HG02642 (cell line): ENCODE results near the gene TRAF3.
A peak's percentile ranks its signal among the peaks of the same experiment; 100 is the strongest.
"Not testable (repeated sequence)": the region's sequence is repeated elsewhere in the genome, so short reads cannot be mapped to it uniquely, and the experiment has no call there.

Experiments used
- ATAC-seq: cut with Tn5 transposase; IDR thresholded peaks from one replicate; pipeline ENCODE4 v1.9.1; 2021; ENCODE audit warnings: mild to moderate bottlenecking; ENCODE audit not compliant: unreplicated experiment, poor library complexity

Gene TRAF3

DNA sequence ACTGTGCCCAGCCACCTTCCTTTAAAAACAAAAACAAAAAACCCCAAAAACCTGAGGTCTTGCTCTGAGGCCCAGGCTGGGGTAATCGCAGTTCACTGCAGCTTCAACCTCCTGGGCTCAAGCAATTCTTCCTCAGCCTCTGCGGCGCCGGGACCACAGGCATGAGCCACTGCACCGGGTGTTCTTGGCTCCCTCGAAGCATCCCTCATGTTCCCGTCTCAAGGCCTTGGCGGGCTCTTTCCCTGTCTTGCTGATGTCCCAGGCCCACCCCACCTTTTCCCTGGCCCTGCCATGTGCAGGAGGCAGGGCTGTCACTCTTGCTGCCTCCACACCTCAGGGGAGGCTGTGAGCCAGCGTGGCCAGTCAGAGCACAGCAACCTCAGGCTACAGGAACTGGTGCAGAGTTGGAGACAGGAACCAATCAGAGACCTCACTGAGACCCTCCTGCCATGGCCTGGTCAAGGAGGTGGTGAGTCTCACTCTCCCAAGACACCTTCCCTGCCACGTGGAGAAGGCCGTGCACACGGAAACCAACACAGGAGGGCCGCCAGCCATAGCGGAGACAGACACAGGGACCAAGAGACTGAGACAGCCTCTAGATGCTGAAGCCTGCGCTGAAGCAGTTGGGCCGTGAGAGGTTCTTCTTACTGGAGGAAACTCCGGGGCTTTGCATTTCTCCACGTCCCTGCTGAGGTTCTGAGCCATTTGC is 139.3 kb downstream of the TRAF3 start:
- no peak for ATAC-seq

DNA sequence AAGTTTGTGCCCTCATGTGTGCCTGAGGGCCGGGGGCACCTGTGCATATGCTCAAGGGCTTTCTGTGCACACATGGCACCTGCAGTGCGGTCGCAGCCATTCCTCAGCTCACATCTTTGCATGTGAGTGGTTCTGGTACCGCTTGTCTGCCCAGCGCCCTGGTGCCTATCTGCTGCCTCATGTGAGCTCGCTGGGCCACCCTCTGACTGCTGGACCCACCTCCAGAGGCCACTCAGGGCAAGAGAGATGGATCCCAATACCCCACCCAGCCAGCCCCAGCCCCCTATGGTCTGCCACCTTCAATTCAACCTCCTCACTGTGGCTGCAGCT is 139.8 kb downstream of the TRAF3 start:
- no peak for ATAC-seq

DNA sequence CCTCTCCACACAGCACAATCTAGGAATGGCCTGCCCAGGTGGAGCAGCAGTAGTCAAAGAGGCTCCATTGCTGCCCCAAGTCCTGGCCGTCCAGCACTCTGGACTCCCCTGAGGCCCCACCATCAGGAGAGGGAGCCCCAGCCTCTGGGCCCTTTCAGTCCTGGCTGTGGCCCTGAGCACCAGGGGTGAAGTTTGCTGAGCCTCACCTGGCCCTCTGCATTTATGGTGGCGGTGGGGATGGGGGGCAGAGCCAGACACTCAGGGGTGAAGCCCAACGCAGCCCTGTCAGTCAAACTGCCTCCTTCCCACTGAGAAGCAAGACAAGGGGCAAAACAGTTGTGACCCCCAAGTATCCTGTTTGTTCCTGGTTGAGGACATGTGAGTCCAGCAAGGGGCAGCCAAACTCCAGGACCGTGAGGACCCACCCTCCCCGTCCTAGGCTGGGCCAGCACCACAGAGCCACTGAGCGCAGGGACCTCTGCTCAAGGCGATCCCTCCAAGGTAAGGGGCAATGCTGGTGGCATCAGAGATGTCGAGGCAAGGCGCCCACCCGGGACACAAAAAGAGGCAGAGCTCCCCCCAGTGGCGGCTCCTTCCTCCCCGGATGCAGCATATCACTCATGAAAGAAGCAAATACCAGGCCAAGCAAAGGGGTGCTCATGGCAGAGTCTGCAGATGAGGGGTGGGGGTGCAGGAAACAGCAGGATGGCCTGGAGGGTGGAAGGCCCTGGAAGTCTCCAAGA is 140.4 kb downstream of the TRAF3 start:
- ATAC-seq, result no peak

DNA sequence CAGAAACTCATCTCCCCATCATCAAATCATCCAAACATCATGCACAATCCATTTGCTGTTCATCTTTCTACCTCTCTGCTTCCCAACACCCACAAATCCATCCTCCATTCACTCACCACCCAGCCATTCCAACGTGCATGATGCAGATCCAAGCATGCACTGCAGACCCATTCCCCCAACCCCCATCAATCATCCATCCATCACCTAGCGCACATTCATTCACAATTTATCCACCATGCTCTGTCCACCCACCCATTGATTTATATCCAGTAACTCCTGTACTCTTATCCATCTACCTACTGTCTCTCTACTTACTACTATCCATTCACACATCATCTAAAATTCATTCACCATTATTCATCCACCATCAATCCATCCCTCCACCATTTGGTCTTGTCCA is 141.2 kb downstream of the TRAF3 start:
- no peak for ATAC-seq

DNA sequence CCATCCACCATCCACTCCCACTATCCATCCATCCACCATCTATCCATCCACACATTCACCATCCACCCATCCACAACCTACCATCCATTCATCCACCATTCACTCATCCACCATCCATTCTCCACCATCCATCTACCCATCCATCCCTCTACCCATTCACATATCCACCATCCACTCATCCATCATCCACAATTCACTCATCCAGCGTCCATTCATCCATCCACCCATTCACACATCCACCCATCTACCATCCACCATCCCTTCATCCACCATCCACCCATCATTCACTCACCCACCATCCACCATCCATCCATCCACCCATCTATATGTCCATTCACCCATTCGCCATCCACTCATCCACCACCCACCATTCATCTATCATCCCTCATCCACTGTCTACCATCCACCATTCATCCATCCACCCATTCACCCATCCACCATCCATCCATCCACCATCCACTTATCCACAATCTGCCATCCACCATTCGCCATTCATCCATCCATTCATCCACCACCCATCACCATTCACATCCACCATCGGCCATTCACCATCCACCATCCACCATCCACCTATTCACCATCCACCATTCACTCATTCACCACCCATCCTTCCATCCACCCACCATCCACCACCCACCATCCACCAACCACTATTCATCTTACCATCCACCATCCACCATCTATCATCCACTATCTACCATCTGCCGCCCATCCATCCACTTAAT is 143.2 kb downstream of the TRAF3 start:
- no peak for ATAC-seq

DNA sequence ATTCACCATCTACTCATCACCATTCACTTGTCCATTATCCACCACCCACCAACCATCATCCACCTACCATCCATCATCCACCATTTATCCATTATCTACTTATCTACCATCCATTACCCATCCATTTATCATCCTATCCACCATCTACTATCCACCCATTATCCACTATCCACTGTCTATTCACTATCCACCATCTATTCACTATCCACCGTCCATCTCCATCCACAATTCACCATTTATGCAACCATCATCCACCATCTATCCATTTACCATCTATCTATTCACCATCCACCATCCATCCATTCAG is 143.7 kb downstream of the TRAF3 start:
- no peak for ATAC-seq

DNA sequence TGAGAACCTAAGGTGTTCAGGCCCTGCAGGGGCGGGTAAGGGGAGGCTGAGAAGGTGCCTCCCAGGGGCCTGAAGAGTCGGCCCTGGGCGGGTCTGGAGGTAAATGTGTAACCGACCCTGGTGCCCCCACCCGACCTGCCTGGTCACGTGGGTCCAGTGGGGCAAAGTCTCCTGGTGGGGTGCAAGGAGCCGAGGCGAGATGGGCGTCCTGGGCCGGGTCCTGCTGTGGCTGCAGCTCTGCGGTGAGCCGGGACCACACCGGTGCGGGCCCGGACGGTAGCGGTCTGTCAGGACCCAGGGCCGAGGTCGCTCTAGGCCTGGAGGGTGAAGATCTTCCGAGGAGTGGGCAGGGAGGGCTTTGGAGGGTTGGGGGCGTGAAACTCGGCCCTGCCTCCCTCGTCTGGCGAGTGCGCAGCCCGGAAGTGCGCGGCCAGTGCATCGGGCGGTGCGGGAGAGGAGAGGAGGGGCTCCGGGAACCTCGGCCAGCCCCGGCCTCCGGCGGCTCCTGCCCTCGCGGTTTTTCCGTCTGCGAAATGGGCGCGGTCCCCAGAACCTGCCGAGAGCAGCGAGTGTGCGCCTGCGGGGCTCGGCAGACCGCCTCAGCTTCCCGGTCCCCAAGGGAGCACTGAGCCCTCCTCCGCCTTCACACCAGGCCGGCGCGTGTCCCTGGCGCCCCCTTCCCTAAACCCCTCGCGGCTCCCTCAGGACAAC is 145.4 kb downstream of the TRAF3 start, which contains the start of gene AMN:
Gene AMN (plus strand): TSS at position 174 of the 711 bp plus-strand sequence. CDS start 26 bp downstream, at position 200.
- no peak for ATAC-seq

DNA sequence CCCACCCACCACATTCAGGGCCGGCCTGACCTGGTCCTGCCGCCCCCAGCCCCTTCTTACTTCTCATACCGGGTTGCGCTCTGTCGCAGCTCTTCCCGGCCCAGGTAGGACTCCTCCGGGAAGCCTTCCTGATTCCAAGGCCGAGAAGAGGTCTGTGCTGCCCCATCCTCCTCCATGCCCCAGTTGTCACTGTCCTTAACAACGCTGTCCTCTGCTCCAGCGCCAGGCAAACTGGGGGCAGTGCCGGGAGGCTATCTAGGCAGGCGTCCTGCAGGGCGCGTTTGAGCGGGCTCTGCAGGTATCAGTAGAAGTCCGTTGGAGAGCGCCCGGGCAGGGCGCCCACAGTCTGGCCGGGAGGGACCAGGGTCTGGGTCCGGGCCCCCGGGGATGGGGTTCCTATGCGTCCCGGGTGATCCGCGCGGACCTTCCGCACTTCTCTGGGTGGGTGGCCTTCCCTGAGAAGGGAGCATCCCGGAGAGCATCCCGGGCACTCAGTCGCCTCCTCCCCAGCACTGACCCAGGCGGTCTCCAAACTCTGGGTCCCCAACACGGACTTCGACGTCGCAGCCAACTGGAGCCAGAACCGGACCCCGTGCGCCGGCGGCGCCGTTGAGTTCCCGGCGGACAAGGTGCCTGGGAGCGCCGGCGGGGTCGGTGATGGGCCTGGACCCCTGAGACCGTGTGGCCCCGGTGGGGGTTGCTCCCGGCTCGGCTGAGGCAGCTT is 146.1 kb downstream of the TRAF3 start:
- ATAC-seq, result no peak

DNA sequence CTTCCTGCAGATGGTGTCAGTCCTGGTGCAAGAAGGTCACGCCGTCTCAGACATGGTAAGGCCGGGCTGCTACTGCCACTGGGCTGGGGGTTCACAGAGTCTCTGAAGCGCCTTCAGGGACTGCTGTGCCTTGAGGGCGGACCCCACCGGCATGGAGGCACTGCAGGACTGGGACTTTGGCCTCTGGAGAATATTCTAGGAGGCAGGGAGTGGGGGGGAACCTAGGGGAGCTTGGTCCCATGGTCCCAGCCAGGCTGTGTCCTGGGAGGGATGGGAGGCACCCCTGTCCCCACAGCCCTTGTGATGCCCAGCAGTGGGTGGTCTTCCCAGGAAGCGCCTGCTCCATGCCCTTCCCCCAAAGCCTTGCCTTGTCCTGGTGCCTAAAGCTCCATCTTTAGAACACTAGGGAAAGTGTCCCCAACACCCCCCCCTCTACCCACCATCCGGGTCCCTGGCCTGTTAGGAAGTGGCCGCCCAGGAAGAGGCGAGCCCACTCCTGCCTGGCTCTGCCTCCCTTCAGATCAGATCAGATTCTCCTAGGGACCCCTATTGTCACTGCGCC is 146.8 kb downstream of the TRAF3 start:
- ATAC-seq, result no peak

DNA sequence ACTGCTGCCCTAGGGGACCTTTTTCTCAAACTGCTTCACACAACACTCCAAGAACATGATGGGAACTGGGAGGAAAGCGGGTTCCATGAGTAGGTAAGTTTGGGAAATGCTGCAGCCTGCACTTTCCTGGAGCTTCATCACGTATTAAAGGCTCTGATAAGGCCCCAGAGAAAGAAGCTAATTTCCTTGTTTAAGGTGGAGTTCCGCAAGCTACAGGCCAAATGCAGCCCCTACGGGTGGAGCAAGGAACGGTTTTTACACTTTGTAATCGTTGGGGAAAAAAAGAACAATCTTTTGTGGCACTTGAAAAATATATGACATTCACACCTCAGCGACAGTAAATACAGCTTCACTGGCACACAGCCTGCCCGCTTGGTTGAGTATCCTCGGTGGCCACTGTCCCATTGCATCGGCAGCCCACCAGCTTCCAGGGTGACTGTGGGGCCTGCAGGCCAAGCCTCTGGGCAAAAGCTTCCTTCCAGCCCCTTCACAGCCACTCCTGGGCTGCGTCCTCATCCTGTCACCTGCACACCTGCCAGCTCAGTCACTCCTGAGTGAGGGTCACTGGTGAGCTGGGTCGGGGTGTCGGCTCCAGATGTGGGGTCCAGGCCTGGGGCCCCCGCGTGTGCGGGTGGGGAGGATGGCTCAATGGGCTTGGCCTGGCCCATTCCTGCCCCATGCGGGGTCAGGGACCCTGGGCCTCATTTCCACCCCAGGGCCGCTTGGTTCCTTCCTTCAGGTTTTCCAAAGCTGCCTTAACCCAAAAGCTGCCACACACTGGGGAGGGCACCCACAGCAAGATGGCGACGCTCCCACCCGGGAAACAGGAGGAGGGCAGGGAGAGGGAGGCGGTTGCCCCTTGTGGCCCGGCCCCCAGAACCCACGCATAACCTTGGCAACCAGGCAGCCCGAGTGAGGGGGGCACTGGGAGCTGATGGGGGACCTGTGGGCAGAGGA is 147.7 kb downstream of the TRAF3 start:
- ATAC-seq, result no peak

DNA sequence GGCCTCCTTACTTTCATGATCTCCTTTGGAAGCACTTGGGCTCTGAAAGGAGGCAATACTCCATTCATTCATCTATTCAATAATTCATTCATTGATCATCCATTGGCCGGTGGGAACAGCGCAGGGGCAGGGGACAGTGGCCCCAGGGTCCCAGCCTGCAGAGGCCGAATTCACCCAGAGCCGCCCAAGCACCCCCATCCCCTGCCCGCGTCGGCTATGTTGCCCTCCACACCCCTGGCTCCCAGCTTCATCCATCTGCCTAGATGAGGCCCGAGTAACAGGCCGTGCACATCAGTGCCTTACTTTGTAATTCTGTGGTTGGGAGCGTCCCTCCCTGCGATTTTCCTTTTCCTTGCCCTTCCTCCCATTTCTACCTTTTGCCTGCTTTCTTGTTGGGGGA is 148.4 kb downstream of the TRAF3 start:
- no peak for ATAC-seq

DNA sequence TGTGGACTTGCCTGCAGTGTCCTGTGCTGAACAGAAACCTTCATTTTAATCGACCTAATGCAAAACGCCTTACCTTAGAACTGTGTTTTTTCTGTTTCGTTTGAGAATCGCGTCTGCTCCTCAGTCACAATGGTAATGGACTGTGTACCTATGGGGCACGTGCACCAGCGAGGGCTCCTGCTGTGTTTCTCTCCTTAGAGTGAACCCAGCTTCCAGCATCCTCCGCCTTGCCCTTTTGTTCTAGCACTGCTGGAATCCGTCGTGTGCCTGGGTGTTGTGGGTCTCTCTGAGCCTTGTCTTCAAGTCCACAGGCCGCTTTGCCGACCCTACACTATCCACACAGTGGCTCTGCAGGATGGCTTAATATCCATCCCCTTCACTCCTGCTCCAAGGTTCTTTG is 148.9 kb downstream of the TRAF3 start:
- ATAC-seq, result no peak

DNA sequence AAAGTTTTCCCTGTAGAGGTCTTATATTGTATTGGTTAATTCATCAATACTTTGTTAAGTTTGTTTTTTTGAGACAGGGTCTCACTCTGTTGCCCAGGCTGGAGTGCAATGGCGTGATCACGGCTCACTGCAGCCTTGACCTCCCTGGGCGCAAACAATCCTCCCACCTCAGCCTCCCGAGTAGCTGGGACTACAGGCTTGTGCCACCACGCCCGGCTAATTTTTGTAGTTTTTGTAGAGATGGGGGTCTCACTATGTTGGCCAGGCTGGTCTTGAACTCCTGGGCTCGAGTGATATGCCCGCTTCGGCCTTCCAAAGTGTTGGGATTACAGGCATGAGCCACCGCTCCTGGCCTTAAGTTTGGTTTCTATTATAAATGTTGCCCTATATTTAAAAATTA is 149.6 kb downstream of the TRAF3 start:
- ATAC-seq, result not testable (repeated sequence)

DNA sequence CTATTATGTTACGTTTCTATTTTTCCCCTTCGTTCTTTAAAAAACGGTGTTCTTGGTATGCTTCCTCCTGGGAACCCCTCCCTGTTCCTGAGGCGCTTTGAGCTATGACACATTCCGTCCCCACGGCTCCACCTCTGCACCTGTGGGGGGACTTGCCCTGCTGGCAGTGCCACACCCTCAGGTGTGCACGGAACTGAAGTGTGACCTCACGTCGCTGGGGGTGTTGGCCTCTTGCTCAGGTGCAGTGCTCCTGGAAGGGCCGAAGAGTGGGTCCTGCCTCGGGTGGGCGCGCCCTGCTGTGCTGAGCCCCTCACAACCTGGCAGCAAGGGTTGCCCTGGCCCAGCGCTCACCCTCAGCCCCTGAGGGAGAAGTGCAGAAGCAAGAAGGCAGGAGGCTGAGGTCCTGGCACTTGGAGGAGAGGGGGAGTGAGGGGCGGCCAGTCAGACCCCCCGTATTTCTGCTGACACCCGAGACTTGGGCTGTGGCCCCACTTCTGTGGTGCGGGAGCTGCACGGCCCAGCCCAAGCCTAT is 150.2 kb downstream of the TRAF3 start:
- no peak for ATAC-seq

DNA sequence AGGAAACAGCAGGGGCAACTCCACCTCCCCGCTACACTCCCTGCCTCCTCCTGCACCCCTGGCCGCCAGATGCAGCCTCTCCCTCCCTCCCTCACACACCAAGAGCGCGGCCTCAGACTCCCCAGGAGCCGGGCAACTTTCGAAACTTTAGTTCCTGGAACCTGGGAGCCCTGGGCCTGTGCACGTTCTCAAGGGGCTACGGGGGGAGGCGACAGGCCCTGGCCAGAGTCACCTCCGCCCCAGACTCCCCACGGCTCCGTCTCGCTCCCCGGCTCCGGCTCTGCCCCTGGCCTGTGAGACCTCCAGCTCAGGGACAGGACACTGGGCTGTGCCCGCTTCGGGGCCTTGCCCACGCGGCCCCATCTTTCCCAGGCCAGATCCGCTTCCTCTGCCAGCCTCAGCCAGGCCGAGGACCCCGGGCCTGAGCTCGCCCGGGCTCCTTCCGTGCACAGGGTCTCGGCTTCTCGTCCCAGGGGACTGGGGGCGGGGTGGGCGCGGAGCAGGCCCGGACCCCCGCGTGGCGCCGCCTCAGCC is 150.7 kb downstream of the TRAF3 start:
- peak; percentile 31 for ATAC-seq

DNA sequence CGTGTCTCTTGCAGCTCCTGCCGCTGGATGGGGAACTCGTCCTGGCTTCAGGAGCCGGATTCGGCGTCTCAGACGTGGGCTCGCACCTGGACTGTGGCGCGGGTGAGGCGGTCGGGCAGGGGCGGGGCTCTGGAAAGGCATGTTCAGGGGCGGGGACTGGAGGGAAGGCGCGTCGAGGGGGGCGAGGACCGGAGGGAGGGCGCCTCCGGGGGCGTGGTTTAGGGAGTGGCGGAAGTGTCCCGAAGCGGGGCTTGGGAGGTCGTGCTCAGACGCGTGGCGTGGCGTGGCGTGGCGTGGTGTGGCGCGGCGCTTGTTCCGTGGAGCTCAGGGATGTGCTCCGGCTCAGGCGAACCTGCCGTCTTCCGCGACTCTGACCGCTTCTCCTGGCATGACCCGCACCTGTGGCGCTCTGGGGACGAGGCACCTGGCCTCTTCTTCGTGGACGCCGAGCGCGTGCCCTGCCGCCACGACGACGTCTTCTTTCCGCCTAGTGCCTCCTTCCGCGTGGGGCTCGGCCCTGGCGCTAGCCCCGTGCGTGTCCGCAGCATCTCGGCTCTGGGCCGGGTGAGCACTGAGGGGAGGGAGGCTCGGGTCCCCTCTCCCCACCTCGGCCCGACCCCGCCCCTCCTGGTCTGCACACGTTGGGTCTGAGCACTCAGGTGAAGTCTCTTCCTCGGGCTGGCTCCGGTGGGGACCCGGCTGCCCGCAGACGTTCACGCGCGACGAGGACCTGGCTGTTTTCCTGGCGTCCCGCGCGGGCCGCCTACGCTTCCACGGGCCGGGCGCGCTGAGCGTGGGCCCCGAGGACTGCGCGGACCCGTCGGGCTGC is 151.4 kb downstream of the TRAF3 start:
- ATAC-seq, result peak; percentile 49
